HG02588 (cell line): ENCODE measurements around the gene ZNF444.
A peak's percentile ranks its signal among the peaks of the same experiment; 100 is the strongest.

Source experiments
- ATAC-seq: cut with Tn5 transposase; IDR thresholded peaks from one replicate; pipeline ENCODE4 v1.9.1; 2021; ENCODE audit warnings: mild to moderate bottlenecking, moderate library complexity; ENCODE audit not compliant: unreplicated experiment

ZNF444 gene

DNA sequence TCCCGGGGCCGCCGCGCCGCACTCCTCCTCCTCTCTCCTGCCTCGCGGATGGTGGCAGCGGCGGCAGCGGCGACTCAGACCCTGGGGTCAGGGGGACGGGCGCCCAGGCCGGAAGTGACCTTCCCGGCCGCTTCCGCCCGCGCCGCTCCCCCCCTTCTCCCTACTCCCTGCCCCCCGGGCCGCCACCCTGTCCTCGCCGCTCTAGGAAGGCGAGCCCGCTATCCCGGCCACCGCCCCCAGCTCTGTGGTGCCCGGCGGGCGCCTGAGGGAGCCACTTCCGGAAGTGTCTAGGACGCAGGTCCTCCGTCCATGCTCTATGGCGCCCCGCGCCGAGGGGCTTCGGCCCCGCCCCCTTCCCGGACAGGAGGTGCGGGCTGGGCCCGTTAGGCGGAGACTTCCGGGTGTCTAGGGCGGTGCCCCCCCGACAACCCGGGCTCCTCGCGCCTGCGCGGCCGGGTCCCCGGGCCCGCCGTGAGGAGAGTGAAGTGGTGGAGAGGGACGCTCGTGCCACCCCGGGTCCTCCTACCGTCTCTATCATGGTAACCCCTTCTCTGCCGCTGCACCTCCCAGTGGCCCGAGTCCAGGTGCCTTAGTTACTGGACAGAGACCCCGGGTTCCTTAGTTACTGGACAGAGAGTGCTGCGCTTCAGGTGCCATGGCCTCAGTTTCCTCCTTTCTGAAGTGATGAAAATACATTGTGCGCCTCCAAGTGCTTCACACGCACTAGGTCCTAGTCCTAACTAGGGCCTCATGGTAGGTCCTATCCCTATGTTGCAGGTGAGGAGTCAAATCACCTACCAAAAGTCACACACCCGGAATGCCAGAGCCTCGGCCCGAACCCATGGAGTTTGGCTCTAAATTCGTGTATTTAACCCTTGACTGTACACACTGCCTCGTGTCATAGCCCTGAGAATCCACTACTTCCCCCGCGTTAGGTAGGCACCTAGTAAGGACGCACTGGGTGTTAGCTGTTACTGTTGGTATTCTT, 19.6 kb upstream of the ZNF444 start, which contains the start of gene ZNF787:
Gene ZNF787, minus strand, starts transcription at position 116 of the 988 bp plus-strand sequence. CDS start 18,078 bp downstream, outside the sequence.
- peak; percentile 81 for ATAC-seq

DNA sequence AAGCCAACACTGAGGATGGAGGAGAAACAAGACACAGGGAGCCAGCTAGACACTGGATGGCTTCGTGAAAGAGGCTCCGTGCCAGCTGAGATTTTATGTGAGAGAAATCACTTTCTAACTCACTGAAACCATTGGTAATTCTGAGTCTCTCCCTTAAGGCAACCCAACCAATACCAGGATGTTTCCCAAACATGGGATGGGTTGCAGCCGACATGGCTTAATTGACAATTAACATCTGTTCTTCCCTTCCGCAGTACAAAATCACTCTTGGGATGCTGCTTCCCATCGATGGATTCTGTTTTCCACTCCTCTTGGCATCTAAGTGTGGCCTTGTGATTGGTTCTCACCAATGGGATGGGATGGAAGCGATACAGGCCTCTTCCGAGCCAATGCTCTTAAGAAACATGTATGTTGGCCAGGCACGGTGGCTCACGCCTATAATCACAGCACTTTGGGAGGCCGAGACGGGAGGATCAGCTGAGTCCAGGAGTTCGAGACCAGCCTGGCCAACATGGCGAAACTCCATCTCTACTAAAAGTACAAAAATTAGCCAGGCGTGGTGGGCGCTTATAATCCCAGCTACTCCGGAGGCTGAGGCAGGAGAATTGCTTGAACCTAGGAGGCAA, 17.7 kb upstream of the ZNF444 start:
- no peak for ATAC-seq

DNA sequence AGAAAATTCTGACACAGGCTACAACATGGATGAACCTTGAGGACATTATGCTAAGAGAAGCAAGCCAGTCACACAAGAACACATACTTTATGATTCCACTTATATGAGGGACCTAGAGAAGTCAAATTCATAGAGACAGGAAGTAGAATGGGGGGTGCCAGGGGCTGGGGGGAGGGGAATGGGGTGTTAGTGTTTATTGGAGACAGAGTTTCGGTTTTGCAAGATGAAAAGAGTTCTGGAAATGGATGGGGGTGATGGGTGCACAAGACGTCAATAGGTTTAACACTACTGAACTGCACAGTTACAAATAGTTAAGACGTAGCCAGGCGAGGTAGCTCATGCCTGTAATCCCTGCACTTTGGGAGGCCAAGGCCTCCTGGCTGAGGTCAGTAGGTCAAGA, 16.5 kb upstream of the ZNF444 start:
- ATAC-seq, result no peak

DNA sequence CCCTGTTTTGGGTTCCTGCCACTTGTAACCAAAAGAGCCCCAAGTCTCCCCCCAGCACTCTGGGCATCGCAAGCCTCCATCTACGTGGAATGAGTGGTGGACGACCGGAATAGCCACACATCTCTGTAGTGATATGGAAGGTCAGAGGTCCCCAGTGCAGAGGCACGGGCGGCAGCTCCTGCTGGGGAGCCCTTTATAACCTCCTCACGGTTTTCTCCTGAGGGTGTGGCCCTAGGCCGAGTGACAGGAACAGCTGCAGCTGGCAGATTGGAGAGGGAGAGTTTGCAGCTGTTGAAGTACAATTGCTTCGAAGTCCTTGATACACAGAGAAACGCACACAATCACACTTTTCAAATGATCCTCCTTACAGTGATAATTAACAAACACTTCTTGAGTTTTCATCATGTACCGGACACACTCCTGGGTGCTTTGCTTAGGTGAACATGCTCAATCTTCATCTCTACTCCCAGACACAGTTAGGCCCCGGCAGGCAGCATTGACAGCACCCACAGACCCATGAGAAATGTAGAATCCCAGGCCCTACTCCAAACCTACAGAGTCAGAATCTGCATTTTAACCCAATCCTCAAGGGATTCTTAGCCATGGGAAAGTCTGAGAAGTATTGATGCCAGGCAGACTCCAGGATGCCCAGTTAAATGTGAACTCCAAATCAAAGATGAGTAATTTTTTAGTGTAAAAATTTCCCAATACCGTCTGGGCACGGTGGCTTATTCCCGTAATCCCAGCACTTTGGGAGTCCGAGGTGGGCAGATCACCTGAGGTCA, 15.1 kb upstream of the ZNF444 start:
- ATAC-seq, result no peak

DNA sequence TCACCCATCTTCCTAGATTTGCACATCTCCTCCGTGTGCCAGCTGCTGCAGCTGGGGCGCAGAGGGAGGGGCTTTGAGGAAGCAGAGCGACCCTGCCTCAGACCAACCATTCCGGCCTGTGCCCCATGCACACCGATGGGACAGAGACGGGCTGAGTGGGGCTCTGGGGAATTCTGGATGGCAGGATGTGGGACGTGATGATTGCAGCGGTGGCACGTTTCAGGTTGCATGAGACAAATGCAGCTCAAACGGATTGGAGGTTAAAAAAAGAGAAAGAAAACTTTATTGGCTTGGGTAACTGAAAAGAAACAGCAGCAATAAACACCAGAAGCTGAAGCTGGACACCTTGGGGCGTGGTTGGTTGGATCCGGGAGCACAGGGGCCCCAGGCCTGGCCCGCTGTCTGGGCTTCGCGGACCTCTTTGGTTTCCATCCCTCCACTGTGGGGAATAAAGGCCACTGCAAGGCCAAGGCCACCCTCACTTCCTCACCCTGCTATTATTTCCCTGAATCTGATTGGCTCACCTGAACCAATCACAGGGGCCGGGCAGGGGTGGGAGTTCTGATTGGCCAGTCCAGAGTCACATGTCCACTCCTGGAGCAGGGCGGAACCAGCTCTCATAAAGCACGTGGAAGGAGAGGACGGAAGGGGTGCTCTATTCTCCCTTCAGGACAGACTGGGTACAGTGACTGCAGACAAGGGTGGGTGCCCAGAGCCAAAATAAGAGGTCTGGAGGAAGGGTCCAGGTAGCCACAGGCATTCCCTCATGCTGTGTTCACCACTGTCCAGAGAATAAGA, 13.9 kb upstream of the ZNF444 start:
- ATAC-seq, result no peak

DNA sequence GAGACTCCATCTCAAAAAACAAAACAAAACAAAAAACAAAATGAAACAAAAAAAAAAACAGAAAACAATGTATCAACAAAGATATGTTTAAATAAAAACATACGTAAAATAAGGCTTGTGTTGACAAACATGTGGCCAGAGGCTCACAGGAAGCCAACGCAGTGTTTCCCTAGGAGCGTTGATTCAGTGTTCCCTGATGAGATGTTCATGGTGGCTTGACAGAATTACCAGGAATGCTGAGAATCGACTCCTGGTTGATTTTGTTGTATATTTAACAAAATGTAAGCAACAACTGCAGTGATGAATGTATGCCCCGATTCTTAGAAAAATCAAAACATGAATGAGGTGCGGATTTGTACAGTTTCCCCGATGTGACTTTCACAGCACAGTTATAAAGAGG, 11.1 kb upstream of the ZNF444 start:
- no peak for ATAC-seq

DNA sequence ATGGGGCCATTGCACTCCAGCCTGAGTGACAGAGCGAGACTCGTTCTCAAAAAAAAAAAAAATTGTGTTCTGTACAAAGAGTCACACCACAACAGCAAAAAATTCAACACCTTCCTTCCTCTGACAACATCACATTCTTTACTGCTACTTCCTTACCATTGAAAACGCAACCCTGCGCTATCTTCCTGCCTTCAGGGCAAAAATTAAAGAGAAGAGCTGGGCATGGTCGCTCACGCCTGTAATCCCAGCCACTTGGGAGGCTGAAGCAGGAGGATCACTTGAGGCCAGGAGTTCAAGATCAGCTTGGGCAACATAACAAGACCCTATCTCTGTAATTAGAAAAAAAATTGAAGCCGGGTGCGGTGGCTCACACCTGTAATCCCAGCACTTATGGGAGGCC, 9.4 kb upstream of the ZNF444 start:
- no peak for ATAC-seq

DNA sequence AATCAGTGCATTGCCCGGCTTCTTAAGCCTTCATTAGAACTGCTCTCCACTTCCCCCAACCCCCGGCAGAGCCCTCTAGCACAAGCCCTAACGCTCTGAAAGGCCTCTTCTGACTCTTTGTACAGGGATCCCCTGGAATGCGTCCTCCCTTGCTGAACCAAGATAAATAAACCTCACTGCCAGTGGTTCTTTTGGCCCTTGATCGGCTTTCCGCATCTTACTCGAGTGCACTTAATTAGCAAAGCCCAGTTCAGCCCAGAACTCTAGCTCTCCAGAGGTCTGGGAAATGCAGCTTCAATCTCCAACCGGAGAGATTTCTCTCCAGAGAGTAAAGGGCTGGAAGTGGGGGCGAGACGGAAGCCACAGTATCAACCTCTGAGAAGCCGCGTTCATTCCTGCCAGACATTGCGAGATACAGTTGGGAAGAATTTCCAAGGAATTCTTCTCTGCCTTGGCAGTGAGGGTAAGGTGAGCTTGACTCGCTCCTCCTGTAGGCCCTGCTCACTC, 8.7 kb upstream of the ZNF444 start:
- no peak for ATAC-seq

DNA sequence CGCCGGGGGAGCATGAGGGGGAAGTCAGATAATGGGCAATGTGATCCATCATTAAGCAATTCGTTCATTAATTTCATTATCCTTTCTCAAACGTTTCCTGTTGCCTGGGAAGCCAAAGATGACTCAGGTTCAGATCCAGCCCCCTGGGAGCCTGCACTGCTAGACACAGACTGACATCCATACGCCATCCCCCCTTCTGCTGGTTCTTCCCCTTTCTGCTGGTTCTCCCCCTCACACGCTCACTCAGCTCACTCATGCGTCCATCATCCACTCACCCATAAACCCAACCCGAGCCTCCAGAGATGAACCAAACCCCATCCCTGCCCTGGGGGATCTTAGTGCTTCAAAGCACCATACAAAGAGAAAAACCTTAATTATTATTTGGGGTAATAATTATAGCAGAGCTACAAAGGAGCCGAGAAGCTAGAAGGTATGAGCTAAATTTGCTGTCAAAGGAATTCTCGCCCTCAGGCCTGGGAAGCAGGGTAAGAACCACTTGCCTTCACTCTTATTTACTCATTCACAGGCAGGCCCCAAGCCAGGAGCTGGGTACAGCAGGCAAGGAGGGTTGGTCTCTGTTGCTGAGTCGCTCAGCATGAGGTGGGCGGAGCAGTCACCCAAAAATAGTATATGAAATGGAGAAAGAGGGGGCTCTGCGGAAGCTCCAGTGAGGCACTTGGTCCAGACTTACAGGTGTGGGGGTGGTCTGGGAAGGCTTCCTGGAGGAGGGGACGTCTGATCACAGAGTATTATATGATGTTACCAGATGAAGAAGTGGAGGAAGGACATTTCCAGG, 7.0 kb upstream of the ZNF444 start:
- ATAC-seq, result peak; percentile 63

DNA sequence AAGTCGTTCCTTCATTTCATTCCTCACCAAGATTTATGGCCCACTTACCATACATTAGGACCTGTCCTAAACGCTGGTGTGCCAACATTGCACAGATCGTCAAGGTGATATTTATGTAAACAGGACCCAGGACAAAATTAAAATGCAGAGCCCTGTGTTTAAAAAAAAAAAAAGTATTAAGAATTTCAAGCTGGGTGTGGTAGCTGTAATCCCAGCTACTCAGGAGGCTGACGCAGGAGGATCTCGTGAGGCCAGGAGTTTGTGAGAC, 6.5 kb upstream of the ZNF444 start:
- peak; percentile 21 for ATAC-seq

DNA sequence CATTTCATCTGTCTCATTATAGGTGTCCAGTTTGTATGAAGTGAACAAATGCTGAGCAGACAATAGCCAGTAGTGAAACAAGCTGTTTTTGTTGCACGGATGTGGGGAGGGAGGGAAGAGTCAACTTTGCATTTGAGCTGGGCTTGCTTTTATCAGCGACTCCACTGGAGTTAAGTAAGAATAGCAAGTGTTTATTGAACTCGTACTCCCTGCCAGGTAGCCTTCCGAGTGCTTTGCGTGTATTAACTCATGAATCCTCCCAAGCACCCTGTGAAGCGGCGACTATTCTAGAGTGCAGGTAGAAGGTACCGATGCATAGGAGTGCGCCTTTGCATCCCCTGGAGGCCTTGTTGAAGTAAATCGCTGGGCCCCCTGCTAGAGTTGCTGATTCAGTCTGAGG, 4.7 kb upstream of the ZNF444 start:
- ATAC-seq, result no peak

DNA sequence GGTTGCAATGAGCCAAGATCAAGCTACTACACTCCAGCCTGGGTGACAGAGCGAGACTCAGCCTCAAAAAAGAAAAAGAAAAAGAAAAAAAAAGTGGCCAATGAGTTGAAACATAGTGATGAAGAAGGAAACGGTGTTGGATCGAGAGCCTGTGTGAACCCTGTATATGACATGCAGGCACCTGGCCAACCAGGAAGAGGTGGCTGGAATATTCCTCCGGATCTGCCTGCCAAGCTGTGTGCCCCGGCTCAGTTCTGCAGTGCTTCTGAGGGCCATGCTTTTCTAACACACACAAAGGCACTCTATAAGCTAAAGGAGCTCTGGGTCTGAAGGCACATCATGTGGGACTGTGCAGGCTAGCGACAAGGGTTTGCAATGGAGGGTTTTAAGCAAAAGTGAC, 3.7 kb upstream of the ZNF444 start:
- ATAC-seq, result no peak

DNA sequence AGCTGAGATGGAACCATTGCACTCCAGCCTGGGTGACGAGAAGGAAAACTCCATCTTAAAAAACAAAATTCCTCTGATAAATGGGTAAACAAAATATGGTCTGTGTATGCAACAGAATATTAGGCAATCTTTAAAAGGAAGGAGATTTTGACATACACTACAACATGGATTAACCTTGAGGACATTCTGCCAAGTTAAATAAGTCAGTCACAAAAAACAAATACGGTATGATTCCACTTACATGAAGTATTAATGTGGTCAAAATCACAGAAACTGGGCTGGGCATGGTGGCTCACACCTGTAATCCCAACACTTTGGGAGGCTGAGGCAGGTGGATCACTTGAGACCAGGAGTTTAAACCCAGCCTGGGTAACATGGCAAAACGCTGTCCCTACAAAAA, 3.0 kb upstream of the ZNF444 start:
- ATAC-seq, result no peak

DNA sequence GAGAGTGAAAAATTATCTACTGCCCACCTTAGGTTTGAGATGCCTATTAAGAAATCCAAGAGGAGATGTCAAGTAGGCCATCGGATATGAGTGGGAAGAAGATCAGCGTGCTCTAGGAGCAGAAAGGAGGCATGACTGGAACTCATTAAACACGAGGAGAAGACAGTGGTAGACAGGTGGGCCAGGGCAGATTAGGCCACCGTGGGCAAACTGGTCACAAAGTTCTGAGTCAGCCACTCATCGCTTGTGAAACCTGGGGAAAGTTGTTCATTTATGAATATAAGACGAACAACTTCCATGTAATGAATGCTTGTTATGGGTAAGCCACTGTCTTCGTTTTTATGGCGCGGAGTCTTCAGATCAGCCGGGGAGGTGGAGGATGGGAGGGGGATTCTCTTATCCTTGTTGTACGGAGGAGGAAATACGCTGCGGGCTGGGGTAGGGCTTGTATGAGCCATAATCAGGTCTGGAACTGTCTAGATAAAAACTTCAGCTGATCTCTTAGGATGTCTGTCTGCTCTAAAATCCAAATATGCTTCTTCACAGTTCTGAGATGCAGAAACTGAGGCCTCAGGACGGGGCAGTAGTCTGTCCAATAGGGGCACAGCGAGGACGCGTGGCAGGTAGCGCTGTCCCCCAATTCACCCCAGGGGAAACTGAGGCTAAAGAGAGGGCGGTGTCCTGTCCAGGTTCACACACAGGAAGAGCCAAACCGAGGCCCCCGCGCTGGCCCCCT, 1.1 kb upstream of the ZNF444 start:
- no peak for ATAC-seq

DNA sequence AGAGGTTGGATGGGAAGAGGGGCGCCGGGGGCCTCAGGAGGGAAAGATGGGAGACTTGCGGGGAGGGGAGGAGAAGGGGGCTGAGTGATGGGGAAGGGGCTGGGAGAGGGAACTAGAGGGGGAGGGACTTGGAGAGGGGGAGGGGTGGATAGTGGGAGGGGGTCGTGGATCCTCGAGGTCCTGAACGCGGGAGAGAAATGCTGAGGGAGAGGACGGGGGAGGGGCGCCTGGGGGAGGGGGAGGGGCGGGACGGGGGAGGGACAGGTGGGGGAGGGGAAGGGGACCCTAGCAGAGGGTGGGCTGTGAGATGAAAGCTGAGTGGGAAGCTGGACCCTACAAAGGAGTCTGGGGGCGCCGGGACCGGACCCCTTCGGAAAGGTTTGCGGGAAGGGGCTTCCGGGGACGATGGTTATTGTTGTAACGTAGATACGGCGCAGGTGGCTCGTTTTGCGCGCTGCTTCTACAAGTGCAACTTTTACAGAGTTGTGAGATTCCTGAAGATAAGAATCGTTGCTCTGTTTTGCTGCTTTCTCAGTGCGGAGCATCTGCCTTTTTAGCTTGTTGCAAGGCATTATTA, 418 bp downstream of the ZNF444 start:
- no peak for ATAC-seq

DNA sequence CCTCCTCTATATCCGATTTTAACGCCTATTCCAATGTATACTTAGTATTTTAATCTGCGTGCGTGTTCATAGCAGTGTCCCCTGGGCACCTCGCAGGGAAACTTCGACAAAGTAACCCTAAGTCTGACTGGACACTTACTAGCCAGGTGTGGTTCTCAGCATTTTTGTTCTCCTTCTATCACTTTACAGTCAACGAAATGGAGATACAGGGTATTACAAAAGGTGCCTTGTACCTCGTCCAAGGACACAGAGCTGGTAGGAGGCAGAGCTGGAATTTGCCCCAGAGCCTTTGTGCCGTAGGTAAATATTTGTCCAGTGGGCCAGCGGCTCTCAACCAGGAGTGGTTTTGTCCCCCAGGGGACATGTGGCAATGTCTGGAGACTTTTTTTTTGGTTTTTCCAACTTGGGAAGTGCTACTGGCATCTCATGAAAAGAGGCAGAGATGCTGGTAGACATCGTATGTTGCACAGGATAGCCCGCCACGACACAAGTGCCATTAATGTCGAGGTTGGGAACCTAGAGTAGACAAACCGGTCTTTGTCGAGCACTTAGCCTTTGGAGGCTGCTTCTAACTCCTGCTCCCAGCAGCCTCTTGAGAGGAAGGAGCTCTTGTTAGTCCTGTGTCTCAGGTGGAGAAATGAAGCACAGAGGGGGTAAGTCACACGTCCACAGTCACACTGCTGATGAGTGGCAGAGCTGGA, 1.1 kb downstream of the ZNF444 start:
- ATAC-seq, result no peak

DNA sequence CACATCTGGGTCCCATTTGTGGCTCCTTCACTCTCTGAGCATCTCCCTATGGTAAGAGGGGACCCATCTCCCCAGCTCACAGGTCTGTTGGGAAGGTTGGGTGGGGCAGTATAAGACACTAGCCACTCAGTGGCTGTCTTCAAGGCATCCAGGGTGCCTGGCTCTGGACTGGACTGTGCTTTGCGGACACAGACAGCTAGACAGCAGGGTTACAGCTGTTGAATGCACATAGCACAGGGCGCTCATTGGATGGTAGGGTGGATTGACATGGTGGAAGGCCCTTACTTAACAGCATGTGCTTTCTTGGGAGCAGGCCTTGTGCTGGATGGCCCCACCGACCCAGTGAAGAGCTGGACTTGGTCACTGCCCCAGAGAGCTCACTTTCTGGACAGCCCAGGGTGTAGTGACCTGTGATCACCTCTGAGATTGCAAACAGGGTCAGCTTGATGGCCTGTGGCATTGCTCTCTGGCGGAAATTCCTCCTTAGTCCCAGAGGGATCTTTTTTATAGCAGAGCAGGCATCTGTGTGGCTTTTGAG, 1.9 kb downstream of the ZNF444 start:
- ATAC-seq, result no peak

DNA sequence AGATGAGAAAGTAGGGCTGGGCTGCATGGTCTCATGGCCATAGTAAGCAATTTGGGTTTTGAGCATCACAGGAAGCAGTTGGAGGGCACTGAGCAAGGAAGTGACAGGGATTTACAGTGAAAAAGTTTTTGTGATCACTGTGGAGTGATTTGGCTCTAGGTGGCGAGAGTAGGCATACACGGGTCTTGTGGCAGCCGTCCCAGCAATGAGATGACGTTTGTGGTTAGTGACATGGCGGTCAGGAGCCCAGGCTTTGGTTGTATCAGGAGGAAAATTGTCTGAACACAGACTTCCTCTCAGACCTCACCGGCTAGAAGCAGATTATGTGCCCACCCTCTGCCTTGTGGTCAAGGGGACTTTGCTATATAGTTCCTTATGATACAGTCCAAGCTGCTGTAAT, 3.3 kb downstream of the ZNF444 start:
- ATAC-seq, result no peak
